SHP77 treated with DMSO at 0.1 percent for 48 hours (cell line): ENCODE measurements around the gene DLG1.
"Not testable (repeated sequence)": the region's sequence is repeated elsewhere in the genome, so short reads cannot be mapped to it uniquely, and the experiment has no call there.

Experiments used
- DNase-seq: peaks from one replicate; lab custom pipeline; 2025; lab: John Stamatoyannopoulos, UW

Gene DLG1

DNA sequence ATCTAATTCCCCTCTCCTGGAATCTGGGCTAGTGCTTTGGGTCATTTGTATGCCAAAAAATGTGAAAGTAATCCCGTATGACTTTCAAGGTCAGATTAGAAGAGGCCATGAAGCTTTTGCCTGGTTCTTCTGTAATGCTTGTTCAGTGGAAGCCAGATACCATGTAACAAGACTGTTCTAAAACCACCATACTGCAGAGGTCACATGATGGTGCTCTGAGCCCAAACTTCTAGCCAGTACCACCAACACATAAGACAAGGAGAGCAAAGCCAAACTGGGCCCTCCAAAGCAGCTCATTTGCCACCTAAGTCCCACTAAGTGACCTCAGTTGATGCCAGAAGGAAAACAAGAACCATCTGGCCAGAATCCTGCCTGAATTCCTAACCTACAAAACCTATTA, 204.5 kb downstream of the DLG1 start:
- DNase-seq = no peak

DNA sequence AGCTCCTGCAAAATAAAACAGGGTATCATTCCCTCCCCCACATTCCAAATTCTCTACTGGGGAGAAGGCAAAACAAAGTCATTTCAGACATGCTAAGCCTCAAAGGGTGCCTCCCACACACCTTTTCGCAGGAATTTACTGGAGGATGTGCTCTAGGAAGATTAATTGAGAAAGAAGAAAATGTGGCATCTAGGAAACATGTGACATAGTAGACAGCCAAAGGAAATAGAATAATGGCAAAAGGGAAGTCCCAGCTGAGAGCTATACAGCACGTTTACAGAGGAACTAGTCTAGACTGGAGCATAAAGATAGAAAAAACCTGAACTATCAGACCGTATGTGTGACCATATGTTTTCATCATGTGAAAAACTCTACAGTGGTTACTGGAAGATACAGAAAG, 210.0 kb downstream of the DLG1 start:
- no peak for DNase-seq

DNA sequence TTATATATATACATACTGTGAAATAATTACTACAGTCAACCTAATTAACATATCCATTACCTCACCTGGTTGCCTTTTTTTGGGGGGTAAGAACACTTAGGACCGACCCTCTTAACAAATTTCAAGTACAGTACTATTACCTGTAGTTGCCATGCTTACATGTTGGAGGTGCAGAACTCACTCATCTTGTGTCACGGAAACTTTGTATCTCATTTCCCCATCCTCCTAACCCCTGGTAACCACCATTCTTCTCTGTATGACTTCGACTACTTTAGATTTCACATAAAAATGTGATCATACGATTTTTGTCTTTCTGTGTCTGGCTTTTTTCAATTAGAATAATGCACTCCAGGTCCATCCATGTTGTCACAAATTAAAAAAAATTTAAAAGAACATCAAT, 213.3 kb downstream of the DLG1 start:
- DNase-seq = no peak

DNA sequence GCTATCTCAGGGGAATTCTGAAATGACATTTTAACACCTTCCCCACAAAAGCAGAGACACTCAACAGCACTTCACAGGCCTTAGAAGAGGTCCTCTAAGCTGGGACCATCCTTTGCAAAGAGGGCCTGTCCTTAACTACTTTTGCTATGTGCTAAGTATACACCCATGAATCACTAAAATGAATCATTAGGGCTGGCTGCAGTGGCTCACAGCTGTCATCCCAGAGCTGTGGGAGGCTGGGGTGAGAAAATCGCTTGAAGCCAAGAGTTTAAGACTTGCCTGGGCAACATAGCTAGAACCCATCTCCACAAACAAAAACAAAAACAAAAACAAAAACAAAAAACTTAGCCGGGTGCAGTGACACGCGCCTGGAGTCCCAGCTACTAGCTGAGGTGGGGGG, 214.9 kb downstream of the DLG1 start:
- DNase-seq = no peak

DNA sequence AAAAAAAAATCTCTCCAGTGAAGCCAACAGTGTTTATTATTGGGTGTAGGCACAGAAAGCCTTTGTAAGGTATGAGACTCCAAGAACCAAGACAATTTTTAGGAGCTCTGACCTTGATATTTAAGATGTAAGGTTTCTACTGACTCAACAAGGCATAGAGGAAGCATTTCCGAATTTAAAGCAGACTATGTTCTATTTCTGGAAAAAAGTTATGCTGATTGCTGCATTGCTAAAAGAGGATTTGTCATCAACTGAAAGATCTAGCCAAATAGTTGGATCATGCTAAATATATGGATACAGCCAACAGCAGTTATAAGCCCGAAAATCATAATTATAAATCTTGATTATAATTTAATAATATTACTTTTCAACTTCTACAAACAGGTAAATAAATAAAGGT, 215.5 kb downstream of the DLG1 start:
- DNase-seq = no peak

DNA sequence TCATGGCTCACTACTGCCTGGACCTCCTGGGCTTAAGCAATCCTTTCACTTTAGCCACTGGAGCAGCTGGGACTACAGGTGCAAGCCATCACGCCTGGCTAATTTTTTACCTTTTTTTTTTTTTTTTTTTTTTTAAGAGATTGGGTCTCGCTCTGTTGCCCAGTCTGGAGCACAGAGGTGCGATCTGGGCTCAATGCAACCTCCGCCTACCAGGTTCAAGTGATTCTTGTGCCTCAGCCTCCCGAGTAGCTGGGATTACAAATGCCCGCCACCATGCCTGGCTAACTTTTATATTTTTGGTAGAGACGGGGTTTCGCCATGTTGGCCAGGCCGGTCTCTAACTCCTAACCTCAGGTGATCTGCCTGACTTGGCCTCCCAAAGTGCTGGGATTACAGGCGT, 218.1 kb downstream of the DLG1 start:
- DNase-seq = no peak

DNA sequence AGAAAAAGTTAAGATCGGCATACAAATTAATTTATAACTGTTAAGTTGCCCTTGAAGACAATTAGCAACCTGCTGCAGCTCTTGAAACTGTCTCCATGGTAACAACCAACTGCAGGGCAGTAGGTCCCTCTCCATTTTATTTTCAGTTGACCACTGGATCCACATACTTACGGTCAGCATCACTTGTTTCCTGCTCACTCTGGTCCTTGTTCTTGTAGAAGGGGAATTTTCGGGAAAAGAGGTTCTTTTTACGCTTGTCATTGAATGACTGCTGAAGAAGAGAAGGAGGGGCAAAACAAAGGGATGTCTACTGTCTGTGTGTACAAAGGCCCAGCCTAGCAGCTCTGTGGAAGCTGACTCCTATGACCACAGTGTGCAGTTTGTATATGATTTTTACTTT, 222.0 kb downstream of the DLG1 start:
- DNase-seq = no peak

DNA sequence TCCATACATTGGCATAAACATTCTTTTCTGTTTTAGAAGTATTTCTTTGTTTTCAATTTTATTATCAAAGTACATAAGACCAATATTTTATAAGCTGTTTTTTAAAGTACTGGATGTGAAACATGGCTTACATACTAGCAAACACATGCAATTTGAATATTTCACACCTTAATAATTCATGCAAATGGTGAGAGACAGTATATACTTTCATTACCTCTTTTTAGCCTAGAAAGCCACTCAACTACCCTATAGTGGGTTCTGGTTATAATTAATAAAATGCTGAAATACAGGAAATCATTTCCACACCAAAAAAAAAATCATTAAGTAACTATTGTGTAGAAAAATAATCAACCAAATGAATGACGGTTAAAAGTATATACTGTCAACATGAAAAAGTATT, 230.3 kb downstream of the DLG1 start:
- DNase-seq = no peak

DNA sequence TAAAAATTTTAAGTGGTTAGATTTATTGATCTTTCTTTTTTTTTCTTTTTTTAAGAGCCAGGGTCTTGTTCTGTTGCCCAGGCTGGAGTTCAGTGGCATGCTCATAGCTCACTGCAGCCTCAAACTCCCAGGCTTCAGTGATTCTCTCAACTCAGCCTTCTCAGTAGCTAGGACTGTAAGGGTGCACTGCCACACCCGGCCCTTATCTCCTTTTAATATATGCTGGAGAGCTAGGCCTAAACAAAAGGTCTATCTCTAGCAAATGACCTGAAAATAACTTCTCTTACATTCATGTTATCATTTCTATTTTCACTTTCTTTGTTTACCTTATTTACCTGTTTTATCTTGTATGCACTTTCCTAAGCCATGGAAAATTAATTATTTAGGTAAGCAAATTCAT, 233.6 kb downstream of the DLG1 start:
- no peak for DNase-seq

DNA sequence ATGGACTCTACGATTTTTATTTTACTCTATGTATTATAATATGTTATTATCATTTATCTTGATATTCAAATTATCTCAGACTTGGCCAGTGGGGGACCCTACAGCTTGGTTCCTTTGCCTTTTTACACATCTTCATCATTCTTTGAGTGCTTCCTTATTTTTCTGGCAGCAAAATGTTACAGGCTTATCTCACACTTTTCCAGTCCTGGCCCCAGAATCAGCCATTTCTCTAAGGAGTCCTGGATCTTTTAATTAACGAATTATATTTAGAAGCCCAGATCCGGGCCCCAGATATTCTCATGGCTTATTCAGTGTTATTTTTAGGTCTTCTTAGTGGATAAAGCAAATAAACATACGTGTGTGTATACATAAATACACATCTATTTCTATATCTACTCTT, 236.0 kb downstream of the DLG1 start:
- no peak for DNase-seq

DNA sequence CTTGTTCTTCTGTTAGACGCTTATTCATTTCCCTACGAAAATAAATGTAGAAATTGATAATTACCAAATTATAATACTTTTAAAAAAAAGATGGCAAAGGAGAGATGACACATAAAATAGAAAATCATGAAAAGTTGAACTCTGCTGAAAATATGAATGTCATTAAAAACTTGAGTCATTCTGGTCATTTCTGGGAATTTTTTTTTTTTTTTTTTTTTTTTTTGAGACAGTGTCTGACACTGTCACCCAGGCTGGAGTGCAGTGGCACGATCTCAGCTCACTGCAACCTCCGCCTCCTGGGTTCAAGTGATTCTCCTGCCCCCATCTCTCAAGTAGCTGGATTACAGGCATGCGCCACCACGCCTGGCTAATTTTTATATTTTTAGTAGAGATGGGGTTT, 246.8 kb downstream of the DLG1 start:
- not testable (repeated sequence) for DNase-seq

DNA sequence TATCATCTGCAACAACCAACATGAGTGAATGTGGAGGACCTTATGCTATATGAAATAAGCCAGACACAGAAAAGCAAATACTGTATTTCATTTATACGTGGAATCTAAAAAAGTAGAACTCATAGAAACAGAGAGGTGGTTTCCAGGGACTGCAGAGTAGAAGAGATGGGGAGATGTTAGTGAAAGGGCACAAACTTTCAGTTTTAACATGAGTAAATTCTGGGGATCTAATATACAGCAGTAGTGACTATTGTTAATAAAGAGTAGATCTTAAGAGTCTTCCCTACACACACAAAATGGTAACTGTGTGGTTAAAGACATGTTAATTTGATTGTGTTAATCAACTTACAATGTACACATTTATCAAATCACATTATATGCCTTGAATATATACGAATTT, 247.9 kb downstream of the DLG1 start:
- no peak for DNase-seq

DNA sequence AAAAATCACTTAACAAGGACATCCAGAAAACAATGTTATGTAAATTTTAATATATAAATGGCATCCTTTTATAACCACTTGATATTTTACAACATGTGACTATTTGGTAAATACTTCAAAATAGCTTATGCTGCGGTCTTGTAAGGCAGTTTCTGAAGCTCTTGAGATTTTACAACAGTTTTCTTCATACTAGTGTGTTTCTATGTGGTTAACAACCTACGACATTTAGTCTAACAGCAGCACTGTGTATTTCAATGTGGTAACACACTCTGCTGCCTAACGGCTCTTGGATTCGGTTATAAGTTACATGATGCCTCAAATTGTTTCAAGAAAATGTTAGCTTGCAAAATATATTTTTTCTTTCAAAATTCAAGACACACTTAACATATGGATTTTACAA, 255.9 kb downstream of the DLG1 start:
- DNase-seq = no peak

DNA sequence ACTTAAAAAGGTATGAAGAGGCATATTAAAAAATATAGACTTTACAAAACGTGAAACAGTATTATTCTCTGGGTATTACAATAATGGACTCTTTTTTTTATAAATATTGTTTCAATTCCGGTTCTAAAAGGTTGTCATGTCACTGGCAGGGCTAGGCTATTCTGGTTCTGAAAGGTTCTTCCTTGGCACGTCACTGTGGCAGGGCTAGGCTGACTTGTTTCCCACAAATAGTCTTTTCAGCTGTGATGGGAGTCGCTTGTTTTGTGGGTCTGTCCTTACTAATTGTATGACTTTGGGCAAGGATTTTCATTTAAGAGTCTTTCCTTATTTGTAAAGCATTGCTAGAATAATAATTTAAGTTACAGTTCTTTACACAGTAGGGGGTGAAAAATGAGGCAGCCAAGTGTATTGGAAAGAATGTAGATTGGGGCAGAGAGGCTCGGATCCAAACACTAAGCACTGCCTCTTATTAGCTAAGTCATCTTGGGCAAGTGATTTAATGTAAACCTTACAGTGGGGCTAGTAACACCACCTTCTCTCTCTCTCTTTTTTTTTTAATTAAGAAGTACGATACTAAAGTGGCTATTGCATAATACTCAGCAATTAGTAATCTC, 256.4 kb downstream of the DLG1 start:
- no peak for DNase-seq

DNA sequence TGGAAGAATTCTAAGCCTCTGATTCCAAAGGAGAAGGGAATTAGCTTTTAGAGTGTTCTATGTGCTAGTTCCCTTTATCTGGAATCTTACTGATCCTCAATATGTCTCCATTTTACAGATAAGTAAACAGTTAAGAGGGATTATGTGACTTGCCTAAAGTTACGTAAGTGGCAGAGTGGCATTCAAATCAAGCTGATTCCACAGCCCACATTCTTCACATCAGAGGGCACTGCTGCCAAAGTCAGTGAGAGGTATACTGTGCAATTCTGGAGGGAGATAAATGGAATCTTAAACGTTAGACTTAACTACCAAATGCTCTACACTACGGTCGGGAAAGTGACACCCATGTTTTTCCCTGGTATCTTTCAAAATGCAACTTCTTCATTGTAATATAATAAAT, 257.8 kb downstream of the DLG1 start:
- DNase-seq = no peak

DNA sequence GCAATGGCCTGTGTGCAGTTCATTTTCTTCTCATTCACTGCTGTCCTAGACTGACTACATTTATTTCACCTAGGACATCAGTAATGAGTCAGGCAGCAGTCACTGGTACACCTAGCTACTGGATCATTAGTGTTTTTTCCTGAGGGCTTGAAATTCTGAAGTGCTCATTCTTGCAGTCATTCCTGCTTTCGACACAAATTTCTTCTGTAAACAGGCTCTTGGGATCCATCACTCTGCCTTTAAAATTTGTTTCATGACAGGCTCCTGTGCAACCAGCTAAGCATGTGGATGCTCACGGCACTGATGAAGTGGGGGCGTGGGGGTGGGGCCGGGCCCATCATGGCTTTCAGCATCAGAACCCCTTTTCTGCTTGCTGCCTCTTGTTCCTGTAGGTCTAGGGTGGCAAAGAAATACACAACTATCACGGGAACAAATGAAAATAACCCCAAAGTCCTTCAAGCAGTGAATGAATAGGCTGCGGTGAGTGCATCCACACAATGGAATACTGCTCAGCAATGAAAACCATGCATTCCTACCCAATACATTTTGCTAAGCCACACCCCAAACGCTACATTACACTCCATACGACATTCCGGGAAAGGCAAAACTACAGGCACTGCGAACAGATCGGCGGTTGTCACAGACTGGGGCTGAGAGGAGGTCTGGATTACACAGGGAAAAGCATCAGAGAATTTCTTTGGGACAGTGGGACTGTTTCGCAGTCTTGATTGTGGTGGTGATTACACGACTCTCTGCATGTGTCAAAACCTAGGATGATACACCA, 259.5 kb downstream of the DLG1 start:
- no peak for DNase-seq

DNA sequence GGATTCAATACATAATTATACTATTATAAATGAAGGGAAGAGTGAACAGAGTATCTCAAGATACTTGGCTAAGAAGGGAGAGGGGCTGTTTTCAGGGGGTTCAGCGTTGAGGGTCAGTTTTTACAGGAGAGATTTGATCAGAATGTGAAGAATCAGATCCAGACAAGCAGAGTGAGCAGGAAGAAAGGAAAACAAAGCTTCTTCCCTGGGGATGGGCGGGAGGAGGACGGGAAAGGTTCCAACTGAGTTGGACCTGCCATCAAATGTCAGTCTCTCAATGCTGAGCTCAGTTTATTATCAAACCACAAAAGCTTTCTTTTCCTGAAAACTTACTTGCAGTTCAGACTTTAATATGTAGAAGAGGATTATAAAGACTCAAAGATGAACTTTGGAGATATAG, 262.8 kb downstream of the DLG1 start:
- no peak for DNase-seq

DNA sequence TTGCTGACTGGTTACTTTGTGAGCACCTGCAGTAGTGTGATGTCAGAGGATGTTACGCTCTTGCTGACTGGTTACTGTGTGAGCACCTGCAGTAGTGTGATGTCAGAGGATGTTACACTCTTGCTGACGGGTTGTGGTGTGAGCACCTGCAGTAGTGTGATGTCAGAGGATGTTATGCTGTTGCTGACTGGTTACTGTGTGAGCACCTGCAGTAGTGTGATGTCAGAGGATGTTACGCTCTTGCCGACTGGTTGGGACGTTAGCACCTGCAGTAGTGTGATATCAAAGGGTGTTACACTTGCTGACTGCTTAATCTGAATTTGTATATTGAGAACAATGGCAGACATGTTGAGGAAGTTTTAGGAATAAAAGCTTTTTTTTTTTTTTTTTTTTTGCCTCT, 263.6 kb downstream of the DLG1 start:
- DNase-seq = not testable (repeated sequence)

DNA sequence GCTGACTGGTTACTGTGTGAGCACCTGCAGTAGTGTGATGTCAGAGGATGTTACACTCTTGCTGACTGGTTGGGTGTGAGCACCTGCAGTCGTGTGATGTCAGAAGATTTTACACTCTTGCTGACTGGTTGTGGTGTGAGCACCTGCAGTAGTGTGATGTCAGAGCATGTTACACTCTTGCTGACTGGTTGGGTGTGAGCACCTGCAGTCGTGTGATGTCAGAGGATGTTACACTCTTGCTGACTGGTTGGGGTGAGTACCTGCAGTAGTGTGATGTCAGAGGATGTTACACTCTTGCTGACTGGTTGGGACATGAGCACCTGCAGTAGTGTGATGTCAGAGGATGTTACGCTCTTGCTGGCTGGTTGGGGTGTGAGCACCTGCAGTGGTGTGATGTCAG, 264.6 kb downstream of the DLG1 start:
- DNase-seq = not testable (repeated sequence)

DNA sequence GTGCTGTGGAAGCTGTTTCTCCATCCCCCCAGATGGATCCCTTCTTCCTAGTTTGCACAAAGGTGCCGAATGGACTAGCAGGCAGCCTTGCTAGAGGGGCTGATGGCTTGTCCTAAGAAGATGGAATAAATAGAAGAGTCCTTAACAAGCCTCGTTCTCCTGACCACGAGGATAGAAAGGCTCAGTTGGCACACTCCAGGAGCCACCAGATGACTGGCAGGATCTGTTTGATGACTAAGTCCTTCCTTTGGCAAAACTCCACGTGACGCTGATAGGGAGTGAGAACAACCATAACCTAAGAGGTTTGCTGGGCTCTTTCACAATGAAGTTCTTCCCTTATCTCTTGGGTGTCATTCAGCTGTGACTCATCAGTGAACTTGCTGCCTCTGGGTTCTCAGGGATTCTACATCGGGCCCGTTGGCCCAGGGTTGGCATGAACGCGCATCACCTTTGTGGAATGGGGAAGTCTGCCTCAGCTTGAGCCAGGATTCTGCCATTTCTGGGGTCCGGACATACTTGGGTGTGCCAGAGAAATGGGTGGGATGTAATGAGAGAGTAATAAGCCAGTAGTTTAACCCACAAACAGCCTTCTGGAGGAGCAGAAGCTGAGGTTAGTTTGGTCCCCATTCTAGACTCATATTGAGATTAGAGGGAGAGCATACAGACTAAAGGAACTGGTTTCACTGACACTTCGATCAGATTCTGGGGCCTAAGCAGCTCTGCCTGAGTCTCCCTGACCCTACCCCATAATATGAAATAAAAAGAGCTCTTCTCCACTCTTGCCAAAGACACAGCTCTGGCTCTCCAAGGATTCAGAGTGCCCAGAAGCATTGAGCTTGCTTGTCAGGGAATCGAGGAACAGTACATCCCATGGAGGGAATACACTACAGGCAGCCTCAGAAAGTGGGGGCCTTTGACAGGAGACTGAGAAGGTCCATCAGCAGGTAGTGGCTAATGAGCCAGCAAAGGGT, 266.8 kb downstream of the DLG1 start:
- DNase-seq = no peak

DNA sequence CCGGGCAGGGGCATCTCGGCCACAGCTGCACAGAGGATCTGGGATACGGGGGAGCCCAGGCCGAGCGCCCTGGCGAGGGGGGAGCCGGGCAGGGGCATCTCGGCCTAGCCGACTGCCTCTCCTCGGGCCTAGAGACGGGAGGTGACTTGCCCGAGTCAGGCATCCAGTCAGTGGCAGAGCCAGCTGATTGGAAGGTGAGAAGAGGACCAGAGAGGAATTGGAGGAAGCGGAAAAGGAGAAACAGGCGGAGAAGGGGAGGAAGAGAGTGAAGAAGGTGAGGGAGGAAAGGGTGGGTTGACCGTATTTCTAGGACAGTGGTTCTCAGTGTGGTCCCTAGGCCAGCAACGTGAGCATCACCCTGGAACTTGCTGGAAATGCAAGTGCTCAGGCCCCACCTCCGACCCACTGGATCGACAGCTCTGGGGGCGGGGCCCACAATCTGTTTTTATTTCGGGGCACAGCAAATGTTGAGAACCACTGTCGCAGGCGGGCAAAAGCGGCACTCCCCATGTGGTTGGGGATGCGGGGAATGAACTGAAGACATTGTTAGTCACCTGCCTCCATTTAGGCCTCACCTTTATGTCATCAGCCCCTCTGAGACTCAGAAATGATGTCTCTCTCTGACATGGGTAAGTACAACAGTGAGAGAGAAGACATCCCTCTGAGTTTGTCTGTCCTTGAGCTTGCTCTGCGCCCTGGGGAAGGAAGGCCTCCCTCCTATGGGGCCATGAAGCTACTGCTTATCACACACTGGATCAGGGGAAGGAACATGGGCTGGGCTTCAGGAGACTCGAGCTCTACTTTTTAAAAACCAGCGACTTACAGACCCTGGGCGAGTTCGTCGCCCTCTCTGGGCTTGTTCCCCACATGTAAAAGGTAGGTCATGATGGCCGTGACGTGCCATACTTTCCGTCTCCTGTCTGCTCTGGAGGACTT, 267.8 kb downstream of the DLG1 start:
- DNase-seq = no peak
